ENCODE measurements around the gene TEAD1.
A peak's percentile ranks its signal among the peaks of the same experiment; 100 is the strongest.

DNA sequence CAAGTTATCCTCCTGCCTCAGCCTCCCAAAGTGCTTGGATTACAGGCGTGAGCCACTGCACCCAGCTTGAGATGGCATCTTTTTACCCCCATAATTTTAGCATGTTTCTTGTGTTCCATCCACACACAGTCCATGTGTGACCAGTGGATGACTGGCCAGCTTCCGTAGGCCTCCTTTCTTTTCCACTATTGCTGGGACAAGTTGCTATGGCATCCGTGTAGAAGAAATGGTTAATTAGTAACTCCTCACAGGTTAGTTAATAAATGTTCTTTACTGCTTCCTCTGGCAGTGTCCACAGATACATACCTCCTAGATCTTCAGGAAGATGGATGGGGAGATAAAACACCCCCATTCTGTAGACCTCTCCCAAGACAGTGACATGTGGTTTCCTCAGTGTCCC lies 180.6 kb downstream of the TEAD1 start:
- TF ChIP-seq, protein P1, sequence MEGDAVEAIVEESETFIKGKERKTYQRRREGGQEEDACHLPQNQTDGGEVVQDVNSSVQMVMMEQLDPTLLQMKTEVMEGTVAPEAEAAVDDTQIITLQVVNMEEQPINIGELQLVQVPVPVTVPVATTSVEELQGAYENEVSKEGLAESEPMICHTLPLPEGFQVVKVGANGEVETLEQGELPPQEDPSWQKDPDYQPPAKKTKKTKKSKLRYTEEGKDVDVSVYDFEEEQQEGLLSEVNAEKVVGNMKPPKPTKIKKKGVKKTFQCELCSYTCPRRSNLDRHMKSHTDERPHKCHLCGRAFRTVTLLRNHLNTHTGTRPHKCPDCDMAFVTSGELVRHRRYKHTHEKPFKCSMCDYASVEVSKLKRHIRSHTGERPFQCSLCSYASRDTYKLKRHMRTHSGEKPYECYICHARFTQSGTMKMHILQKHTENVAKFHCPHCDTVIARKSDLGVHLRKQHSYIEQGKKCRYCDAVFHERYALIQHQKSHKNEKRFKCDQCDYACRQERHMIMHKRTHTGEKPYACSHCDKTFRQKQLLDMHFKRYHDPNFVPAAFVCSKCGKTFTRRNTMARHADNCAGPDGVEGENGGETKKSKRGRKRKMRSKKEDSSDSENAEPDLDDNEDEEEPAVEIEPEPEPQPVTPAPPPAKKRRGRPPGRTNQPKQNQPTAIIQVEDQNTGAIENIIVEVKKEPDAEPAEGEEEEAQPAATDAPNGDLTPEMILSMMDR (IDR thresholded peaks at IDR 0.05; ENCODE audit: low read depth, low read length, missing input control): no peak
- peak in 1 of 2 donors; percentile 38 for TF ChIP-seq RAD21 (IDR thresholded peaks at IDR 0.05)
- TF ChIP-seq YY1 (IDR thresholded peaks at IDR 0.05): no peak
- TF ChIP-seq GABPA (IDR thresholded peaks at IDR 0.05 in 1 of 2, conservative IDR thresholded peaks at IDR 0.05 in 1 of 2): no peak
- TF ChIP-seq, protein P2, sequence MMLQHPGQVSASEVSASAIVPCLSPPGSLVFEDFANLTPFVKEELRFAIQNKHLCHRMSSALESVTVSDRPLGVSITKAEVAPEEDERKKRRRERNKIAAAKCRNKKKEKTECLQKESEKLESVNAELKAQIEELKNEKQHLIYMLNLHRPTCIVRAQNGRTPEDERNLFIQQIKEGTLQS (IDR thresholded peaks at IDR 0.05): no peak
- TF ChIP-seq, protein P3, sequence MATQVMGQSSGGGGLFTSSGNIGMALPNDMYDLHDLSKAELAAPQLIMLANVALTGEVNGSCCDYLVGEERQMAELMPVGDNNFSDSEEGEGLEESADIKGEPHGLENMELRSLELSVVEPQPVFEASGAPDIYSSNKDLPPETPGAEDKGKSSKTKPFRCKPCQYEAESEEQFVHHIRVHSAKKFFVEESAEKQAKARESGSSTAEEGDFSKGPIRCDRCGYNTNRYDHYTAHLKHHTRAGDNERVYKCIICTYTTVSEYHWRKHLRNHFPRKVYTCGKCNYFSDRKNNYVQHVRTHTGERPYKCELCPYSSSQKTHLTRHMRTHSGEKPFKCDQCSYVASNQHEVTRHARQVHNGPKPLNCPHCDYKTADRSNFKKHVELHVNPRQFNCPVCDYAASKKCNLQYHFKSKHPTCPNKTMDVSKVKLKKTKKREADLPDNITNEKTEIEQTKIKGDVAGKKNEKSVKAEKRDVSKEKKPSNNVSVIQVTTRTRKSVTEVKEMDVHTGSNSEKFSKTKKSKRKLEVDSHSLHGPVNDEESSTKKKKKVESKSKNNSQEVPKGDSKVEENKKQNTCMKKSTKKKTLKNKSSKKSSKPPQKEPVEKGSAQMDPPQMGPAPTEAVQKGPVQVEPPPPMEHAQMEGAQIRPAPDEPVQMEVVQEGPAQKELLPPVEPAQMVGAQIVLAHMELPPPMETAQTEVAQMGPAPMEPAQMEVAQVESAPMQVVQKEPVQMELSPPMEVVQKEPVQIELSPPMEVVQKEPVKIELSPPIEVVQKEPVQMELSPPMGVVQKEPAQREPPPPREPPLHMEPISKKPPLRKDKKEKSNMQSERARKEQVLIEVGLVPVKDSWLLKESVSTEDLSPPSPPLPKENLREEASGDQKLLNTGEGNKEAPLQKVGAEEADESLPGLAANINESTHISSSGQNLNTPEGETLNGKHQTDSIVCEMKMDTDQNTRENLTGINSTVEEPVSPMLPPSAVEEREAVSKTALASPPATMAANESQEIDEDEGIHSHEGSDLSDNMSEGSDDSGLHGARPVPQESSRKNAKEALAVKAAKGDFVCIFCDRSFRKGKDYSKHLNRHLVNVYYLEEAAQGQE (IDR thresholded peaks at IDR 0.05): no peak
- TF ChIP-seq, protein P4, sequence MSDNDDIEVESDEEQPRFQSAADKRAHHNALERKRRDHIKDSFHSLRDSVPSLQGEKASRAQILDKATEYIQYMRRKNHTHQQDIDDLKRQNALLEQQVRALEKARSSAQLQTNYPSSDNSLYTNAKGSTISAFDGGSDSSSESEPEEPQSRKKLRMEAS (IDR thresholded peaks at IDR 0.05): no peak

Measured in liver (tissue), 3 donors.